ENCODE measurements around the gene GSE1.

DNA sequence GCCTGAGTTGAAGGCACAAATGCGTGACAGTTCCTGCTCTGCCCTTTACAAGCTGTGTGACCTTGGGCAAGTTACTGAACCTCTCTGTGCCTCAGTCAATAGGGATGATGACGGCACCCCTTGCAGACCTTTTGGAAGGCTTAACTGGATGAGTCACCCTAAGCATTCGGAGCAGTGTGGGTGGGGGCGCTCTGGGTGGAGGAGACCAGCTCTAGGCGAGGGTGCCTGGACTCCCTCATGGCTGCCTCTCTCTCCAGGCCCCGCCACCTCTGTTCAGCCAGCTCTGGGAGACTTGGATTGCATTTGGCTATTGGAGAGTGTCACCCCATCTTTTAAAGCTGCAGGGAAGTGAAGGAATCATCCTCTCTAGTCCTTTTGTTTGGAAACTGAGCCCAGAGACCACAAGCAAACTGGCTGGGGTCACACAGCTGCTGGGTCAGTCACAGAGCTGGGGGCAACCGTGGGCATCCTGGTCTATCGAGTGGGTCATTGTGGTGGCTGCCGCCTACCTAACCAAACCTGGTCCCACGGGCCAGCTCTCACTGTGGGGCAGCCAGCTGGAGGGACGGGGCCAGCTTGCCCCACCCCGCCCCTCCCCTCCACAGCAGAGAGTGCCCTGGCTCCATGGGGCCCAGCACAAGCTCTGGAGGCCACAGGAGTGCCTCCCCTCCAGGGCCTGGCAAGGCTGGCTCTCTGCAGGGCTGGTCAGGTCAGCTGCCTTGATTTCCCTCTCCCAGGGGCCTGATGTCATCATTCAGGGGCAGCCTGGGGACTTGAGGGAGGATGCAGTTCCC lies 20.2 kb upstream of the GSE1 start:
- TF ChIP-seq, protein P1, sequence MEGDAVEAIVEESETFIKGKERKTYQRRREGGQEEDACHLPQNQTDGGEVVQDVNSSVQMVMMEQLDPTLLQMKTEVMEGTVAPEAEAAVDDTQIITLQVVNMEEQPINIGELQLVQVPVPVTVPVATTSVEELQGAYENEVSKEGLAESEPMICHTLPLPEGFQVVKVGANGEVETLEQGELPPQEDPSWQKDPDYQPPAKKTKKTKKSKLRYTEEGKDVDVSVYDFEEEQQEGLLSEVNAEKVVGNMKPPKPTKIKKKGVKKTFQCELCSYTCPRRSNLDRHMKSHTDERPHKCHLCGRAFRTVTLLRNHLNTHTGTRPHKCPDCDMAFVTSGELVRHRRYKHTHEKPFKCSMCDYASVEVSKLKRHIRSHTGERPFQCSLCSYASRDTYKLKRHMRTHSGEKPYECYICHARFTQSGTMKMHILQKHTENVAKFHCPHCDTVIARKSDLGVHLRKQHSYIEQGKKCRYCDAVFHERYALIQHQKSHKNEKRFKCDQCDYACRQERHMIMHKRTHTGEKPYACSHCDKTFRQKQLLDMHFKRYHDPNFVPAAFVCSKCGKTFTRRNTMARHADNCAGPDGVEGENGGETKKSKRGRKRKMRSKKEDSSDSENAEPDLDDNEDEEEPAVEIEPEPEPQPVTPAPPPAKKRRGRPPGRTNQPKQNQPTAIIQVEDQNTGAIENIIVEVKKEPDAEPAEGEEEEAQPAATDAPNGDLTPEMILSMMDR (IDR thresholded peaks at IDR 0.05) = no peak
- TF ChIP-seq TCF7L2 (IDR thresholded peaks at IDR 0.05; ENCODE audit: low read depth, low read length) = no peak
- TF ChIP-seq, protein P2, sequence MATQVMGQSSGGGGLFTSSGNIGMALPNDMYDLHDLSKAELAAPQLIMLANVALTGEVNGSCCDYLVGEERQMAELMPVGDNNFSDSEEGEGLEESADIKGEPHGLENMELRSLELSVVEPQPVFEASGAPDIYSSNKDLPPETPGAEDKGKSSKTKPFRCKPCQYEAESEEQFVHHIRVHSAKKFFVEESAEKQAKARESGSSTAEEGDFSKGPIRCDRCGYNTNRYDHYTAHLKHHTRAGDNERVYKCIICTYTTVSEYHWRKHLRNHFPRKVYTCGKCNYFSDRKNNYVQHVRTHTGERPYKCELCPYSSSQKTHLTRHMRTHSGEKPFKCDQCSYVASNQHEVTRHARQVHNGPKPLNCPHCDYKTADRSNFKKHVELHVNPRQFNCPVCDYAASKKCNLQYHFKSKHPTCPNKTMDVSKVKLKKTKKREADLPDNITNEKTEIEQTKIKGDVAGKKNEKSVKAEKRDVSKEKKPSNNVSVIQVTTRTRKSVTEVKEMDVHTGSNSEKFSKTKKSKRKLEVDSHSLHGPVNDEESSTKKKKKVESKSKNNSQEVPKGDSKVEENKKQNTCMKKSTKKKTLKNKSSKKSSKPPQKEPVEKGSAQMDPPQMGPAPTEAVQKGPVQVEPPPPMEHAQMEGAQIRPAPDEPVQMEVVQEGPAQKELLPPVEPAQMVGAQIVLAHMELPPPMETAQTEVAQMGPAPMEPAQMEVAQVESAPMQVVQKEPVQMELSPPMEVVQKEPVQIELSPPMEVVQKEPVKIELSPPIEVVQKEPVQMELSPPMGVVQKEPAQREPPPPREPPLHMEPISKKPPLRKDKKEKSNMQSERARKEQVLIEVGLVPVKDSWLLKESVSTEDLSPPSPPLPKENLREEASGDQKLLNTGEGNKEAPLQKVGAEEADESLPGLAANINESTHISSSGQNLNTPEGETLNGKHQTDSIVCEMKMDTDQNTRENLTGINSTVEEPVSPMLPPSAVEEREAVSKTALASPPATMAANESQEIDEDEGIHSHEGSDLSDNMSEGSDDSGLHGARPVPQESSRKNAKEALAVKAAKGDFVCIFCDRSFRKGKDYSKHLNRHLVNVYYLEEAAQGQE (IDR thresholded peaks at IDR 0.05; ENCODE audit: insufficient read depth in 1 of 2, low read depth in 2 of 2, low read length in 1 of 2) = no peak
